Measurements from ENCODE around the gene CDK19.

DNA sequence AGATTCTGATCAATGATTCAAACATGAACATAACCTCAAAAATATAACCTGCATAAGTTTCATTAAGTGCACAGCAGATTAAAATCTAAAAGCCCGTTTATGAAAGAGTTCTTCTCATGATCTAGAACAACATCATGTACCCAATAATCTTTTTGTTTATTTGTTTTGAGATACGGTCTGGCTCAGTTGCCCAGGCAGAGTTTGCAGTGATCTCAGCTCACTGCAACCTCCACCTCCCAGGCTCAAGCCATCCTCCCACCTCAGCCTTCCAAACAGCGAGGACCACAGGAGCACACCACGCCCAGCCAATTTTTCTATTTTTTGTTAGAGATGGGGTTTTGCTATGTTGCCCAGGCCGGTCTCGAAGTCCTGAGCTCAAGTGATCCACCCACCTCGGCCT is 149.7 kb downstream of the CDK19 start:
- no peak for TF ChIP-seq EZH2 (IDR thresholded peaks at IDR 0.05)
- TF ChIP-seq, protein P1, sequence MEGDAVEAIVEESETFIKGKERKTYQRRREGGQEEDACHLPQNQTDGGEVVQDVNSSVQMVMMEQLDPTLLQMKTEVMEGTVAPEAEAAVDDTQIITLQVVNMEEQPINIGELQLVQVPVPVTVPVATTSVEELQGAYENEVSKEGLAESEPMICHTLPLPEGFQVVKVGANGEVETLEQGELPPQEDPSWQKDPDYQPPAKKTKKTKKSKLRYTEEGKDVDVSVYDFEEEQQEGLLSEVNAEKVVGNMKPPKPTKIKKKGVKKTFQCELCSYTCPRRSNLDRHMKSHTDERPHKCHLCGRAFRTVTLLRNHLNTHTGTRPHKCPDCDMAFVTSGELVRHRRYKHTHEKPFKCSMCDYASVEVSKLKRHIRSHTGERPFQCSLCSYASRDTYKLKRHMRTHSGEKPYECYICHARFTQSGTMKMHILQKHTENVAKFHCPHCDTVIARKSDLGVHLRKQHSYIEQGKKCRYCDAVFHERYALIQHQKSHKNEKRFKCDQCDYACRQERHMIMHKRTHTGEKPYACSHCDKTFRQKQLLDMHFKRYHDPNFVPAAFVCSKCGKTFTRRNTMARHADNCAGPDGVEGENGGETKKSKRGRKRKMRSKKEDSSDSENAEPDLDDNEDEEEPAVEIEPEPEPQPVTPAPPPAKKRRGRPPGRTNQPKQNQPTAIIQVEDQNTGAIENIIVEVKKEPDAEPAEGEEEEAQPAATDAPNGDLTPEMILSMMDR (IDR thresholded peaks at IDR 0.05), result no peak
- no peak for TF ChIP-seq EZH2phosphoT487 (IDR thresholded peaks at IDR 0.05)
